DMS79 treated with DMSO at 0.1 percent for 48 hours (cell line): ENCODE results near the gene LPIN1.
"Not testable (repeated sequence)": the region's sequence is repeated elsewhere in the genome, so short reads cannot be mapped to it uniquely, and the experiment has no call there.

Experiments
- DNase-seq: peaks from one replicate; lab custom pipeline; 2025; lab: John Stamatoyannopoulos, UW

LPIN1 gene

DNA sequence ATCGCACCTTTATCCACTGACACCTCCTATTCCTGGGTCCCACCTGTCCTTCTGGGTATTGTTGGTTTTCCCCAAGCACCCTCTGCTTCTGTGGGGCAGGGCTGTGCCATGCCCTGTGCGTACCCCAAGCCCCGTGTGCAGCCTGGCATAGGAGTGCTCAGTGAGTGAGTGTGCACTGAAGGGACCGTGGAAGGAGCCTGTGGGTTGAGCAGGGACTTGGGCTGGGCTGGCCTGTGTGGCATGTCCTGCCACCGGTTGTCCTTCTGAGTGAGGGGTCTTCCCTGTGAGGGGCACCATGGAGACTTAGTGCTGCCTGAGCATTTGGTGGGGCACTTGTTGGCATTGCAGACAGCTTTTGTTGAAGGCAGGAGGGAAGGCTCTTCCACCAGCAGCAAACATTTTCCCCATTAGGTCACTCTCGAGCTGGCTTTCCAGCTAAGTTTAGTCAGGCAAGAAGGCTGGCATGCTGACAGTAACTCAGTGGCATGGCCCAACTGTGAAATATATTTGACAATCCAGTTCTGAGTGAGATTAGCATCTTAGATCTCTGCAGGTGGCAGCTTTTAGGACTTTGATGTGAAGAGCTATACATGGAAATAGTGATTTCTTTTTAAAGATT lies 64.7 kb downstream of the LPIN1 start:
- DNase-seq = no peak

DNA sequence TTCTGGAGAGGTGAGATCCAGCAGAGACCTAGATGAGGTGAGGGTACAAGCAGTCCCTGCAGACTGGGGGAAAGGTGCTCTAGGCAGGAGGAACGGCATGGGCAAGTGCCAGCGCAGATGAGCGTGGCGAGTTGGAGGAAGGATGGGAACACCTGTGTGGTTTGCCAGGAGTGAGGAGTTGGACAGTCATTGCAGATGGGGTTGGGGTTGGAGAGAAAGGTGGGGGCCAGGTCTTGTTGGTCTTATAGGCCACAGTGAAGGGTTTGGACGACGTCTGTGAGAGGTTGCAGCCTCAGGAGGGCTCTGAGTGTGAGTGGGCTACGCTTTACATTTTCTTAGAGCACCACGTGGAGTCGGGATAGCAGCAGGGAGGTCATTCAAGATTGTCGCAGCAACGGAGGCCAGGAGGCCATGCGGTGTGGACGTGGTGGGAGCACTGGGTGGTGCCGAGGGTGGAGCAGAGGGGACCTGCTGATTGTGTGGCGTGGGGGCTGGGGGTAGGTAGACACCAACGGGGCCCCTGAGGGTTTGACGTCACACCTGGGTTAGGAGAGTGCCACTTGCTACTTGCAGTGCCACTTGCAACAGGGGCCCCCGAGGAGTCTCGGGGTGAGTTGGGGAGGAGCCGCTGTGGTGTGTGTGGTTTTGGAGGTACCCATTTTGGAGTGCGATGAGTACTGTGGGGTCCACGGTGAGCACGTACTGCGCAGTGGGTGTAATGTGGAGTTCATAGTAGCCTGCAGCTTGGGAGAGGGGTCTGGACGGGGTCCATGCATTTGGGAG lies 66.2 kb downstream of the LPIN1 start:
- DNase-seq = no peak

DNA sequence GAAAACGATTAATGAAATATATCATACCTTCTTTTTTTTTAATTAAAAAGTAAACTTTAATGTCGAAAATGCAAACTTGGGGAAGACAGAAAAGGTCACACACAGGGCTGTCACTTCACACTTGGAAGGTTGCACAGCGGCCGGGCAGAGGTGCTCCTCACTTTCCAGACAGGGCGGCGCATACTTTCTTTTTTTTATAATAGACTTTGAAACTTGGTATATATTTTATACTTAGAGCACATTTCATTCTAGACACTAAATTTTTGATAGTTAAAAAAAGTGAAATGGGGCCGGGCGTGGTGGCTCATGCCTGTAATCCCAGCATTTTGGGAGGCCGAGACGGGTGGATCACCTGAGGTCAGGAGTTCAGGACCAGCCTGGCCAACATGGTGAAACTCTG lies 66.9 kb downstream of the LPIN1 start:
- not testable (repeated sequence) for DNase-seq

DNA sequence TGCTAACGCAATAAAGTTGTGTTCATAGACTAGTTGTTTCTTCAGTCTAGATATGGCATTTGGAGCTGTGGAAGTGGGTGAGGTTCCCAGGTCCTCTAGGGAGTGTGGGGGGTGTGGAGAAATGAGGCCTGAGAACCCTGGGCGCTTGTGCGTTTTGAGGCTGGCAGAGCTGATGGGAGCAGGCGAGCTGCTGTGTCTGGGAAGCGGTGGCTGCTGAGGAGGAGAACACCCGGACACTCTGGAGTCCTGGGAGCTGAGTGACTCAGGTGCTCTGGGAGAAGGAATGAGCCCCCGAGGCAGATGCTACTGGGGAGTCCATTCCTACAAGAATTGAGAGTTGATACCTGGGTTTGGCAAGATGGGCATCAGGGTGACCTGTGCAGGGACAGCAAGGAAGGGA lies 67.5 kb downstream of the LPIN1 start:
- DNase-seq = no peak

DNA sequence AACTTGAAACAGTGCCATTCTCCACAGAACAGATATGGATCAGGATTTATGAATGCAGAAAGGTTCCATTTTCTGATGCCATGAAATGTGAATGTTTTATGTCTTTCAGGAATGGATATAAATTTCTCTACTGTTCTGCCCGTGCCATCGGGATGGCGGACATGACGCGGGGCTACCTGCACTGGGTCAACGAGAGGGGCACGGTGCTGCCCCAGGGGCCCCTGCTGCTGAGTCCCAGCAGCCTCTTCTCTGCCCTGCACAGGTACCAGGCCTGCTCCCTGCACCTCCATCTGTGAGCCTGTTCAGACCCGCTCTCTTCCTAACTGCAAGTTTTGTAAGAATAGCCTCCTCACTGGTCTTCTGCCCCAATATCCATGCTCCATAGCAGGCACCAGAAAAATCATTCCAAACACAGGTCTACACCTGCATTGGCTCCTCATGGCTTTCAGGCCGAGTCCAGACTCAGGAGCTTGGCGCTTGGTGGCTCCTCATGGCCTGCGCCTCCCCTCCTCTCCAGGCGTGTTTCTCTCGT lies 68.6 kb downstream of the LPIN1 start:
- no peak for DNase-seq

DNA sequence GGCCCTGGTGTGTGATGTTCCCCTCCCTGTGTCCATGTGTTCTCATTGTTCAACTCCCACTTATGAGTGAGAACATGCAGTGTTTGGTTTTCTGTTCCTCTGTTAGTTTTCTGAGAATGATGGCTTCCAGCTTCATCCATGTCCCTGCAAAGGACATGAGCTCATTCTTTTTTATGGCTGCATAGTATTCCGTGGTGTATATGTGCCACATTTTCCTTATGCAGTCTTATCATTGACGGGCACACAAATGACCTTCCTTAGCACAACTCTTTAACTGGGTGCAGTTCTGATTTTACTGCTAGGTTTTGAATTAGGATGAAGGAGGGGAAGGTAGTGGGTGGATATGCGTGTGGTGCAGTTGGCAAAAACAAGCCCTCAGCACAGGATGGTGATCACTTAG lies 70.5 kb downstream of the LPIN1 start:
- DNase-seq = not testable (repeated sequence)

DNA sequence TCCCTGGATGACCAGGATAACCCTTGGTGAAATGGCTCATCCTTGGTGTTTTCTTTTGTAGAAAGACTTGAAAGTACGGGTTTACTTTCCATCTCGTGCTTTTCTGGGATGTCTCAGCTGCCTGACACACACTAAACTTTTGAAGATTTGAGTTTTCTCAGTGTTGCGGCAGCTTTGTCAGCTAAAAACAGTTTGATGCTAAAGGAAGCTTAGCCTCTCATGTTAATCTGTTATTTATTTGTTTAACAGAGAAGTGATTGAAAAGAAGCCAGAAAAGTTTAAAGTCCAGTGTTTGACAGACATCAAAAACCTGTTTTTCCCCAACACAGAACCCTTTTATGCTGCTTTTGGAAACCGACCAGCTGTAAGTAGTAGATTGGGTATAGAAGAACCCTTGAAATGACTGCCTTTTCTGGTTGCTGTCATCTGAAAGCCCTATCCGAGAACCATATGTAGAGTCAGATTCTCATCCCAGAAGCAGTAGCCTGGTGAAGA lies 72.8 kb downstream of the LPIN1 start:
- no peak for DNase-seq

DNA sequence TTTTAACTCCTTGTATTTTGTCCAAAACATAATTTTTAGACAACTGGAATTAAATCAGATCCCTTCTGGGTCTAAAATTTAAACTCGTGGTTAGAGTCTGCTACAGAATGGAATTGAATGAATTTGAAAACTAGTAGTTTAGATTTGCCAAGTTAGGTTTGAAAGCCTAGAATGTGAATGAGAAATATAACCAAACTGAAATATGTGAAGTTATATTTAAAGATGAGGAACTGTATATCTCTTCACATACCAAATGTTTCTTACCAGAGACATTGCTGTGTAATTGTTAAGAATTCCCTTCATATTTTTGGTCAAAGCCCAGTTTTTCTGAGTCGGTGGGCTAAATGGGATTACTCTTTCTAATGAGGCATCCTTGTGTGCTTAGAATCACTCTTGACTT lies 74.2 kb downstream of the LPIN1 start:
- no peak for DNase-seq

DNA sequence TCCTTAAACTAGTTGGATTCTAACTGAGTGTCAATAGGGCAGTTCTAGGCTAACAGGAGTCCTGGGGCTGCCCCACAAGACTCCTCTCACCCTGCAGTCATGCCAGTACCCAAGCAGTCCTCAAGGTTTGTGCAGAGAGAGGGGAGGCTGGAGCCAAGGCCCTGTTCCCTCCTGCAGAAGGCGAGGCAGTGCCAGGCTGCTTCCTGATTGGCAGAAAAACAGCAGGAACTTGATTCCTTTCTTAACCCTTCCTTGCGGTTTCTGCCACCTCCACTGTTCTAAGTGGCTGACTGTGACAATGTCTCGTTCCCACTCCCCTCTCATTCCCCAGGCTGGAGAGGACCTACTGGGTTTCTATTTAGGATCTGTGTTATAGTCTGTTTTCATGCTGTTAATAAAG lies 75.3 kb downstream of the LPIN1 start:
- DNase-seq = no peak

DNA sequence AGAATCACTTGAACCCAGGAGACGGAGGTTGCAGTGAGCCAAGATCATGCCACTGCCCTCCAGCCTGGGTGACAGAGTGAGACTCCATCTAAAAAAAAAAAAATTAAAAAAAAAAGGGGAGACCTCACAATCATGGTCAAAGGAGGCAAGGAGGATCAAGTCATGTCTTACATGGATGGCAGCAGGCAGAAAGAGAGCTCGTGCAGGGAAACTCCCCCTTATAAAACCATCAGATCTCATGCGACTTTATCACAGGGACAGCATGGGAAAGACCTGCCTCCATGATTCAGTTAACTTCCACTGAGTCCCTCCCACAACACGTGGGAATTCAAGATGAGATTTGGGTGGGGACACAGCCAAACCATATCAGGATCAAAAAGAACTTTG lies 75.9 kb downstream of the LPIN1 start:
- DNase-seq = not testable (repeated sequence)

DNA sequence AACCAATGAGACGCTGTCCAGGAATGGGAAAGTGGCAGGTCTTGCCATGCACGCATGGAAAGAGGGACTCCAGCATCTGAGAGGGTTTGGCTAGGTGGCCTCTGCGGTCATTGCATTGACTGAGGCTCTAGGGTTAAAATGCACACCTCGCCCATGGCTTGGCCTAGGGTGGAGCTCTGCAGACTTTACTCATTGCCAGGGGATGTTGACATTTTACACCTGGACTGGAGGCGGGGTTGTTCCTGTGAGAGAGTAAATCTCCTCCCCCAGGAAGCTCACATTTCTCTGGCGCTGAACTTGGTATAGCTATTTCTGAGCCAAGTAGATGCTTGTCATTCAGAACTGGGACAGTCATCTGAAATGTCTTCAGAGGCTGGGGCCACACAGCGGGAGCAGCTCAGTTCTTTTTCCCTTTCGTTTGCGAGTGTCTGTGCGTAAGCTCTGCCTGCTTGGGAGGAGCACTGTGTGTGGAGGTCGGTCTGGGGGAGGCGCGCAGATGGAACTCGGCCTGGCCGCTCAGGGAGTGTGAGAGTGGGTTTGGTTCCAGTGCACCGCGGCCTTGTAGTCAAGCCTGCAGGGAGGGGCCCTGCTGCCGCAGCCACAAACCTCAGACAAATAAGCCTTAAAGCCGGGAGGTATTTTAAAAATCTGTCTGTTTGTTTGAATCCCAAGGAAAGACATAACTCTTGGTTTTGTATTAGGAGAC lies 76.5 kb downstream of the LPIN1 start:
- DNase-seq = no peak

DNA sequence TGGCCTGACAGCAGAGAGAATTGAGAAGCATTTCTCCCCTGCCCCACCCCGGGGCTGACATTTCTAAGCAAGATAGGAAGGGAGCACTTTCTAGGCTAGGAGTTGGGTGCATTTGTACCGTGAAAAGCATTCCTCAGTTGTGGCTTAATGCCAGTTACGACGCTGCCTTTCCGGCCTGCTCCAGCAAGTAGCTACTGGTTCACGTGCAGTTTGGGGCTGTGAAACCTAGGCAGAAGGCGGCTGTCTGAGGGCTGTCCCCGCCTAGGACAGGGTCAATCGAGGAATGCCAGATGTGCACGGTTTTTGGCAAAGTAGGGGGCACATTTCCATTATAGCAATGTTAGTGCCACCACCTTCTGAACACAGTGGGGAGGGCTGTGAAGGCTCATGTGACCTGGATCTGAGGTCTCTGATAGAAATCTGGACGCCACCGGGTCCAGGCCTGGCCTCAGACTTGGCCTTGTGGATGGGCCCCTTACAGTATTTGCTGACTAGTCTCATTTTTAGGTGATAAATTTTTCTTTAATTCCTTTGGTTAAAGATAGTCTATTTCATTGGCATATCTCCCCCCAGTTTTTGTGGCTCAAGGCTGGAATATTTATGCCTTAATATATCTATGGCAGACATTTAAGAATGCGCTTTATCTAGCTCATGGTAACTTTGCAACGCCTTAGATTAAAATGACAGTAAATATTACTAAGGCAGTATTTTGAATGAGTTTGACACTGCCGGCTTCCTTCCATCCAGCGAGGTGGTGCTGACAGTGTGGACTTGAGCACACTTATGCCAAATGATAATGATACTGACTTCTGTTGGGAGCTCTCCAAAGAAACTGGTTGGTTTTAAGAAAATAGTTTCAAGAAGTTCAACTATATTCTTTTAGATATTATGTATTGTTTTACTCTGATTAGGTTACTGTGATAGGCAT lies 78.7 kb downstream of the LPIN1 start:
- DNase-seq = no peak

DNA sequence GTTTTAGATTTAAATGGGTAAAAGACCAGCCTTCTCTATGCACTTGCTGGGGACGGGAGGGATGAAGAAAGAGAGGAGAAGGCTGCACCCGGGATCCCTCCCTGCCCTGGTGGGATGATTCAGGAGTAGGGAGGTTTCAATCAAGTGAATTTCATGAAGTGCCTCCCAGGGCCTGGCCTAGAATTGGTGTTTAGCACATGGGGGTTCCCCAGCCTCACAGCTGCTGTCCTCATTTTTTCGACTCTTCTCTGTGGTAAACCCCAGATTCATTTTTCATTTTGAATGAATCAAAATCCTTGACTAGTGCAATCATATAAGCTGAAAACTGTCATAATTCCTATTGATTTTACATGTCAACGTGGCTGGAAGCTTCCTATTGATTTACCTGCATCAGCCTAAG lies 81.1 kb downstream of the LPIN1 start:
- no peak for DNase-seq

DNA sequence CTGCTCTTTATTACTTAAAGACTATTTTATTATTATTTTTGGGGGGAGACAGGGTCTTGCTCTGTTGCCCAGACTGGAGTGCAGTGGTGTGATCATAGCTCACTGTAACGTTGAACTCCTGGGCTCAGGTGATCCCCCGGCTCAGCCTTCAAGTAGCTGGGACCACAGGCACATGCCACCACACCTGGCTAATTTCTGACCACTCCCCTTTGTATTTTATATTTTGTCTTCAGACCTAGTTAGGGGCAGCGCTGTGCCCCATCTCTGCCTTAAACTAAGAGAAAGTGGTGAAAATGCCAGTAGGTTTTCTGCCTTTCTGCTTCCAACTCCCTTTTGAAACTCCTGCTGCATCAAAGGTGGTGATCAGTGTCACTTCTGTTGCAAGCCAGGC lies 82.5 kb downstream of the LPIN1 start:
- no peak for DNase-seq

DNA sequence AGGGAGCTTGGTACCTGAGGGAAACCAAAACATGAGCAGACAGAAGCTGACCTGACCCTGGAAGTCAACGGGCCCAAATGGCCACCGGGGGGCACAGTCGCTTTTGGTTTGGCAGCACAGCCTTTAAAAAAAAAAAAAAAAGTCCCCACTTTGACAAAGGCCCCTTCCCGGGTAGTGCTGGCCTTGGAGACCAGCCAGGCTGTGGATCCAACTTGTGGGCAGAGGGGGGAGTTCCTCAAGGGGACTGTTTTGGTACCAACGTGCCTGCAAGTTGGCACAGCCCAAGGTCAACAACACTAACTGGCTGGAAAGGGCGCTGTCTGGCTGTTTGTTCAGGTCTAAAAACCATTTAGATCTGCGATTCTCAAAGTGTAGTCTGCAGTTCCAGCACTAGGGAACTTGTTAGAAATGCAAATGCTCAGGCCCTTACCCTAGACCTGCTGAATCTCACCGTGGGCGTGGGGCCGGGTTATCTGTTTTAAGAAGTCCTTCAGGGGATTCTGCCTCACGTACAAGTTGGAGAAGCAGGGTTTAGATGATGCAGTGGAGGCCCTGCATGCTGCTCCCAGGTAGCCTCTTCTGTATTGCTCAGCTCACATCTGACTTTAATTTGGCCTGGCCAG lies 83.0 kb downstream of the LPIN1 start:
- peak; percentile 72 for DNase-seq

DNA sequence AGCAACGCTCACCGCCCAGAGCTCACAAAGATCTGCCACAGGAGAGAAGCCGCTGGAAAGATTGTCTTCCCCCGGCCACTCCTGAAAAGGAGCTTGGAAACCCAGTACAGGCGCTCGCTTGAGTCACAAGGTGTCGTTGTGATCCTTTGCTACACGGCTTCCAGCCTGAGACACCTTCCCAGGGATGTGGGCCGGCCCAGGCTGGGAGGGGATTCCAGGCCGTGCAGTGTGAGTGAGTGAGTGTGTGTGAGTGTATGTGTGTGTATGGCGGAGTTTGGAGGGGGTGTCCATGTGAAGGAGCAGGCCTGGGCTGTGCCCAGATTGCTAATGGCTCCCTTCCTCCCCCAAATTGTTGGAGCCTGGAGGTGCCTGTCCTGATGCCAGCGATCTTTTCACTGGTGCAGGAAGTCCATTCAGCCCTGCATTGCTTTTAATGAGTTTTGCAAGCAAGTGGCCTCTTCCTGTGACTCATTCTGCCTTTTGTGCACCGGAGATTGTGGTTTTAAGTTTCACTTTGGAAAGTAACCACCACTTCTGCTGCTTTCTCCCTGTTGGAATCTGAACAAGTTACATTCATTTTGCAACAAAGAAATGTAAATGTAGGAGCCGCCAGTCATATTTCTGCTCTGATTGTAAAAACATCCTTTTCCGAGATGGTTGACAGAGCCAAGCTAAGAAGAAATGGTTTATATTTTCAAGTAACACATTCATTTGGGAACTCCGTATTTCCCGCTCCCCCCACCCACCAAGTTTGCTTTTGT lies 83.7 kb downstream of the LPIN1 start:
- DNase-seq = peak; percentile 80

DNA sequence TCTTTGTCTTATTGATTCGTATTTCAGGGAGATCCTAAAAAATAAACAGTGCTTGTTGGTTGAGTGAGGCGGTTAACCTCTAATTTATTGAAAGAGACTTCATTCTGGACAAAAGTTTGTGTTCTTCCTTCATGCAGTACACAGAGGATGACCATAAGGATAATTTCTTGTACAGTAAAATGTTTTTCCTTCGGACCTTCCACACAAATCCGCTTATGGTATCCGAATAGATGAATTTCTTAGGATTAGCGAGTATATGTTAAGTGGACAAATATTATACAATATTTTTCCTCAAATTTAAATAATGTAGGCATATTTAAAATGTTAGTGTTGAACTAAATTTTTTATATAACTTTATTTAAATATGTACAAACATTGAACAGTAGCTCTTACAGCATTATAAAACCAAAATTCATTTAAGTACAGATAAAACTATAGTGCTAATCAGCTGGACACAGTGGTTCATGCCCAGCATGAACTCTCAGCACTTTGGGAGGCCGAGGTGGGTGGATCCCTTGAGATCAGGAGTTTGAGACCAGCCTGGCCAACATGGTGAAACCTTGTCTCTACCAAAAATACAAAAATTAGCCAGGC lies 84.4 kb downstream of the LPIN1 start:
- DNase-seq = no peak

DNA sequence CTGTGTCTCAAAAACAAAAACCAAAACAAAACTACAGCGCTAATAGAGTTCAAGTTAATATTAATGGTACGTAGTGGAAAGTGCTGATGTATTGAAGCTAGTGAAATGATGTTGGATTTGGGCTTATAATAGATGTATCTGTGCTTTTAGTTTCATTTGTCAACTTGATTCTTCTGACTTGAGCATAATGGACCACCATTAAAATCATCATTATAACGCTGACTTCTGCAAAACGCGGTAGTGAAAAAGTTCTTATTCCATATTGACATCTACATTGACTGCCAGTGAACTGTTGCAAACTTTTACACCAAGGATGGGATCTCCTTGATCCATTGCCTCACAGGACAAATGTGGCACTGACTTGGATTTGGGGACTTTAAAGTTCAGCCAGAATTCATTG lies 85.0 kb downstream of the LPIN1 start:
- no peak for DNase-seq

DNA sequence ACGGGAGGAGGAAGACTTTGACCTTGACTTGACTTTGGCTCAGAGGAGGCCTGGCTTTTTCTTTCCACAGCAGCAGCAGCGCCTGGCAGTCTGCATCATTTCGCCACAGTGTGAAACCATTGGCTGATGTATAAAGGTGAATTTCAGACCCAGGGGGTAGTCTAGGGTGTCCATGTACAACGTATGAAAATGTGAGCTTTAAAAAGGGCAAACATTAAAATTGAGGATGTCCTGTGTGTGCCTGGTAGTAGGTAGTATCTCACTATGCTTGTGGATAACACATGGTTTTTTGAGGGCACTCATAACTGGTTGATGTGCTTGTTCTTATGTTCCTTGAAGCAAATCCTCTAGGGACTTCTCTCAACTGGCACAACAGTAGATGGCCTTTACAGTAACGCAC lies 86.1 kb downstream of the LPIN1 start:
- DNase-seq = no peak

DNA sequence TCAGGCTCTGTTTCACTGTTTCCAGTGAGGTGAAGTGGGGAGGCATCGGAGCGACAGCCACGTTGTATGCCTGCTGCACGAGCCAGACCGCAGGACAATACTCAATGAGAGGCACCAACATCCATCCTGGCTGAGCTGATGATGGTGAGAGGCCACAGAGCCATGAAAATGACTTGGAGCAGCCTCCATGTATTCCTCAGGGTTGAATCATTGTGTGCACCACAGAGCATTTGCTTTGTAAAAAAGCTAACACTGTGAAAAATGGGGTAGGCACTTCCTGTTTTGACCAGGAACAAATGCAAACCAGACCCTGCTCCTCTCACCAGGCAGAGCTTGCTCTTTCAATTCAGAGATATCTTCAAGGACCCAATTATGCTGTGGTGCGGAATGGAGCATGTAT lies 87.2 kb downstream of the LPIN1 start:
- DNase-seq = no peak
